AG04450 (cell line): ENCODE data around the gene ZNF845. TPM values are rescaled to one million over a fixed set of nuclear protein-coding genes. Genes with fewer than 3 reads are reported as not detected.
"Not testable (repeated sequence)": the region's sequence is repeated elsewhere in the genome, so short reads cannot be mapped to it uniquely, and the experiment has no call there.

Experiments
- CTCF ChIA-PET: fragments of 300-600, 350-600 bp; formaldehyde crosslinking; extraction: SDS; loops from one replicate; lab custom pipeline; 2022; ENCODE audit warnings: antibody characterized with exemption, inconsistent platforms; lab: Charles Lee
- POLR2A ChIA-PET: fragments of 350-600 bp; formaldehyde crosslinking; extraction: SDS; loops from one replicate; lab custom pipeline; 2021; ENCODE audit warnings: antibody characterized with exemption, inconsistent platforms; lab: Yijun Ruan, JAX
- DNase-seq: peaks from one replicate; pipeline ENCODE4 v3.0.0-alpha.2; 2011; ENCODE audit warnings: low read depth, low spot score
- H3K27ac ChIP-seq: one replicate; pipeline ENCODE4 v1.5.1; 2012; ENCODE audit warnings: low read depth, low read length, control low read depth
- H3K27me3 ChIP-seq: one replicate; pipeline ENCODE4 v1.6.0; 2012; ENCODE audit warnings: low read length; ENCODE audit not compliant: control insufficient read depth, insufficient read depth
- H3K4me3 ChIP-seq: 2 replicates; pipeline ENCODE4 v1.5.1; 2011; ENCODE audit warnings: mild to moderate bottlenecking, low read depth, low read length, control low read depth
- H3K9me3 ChIP-seq: 2 replicates; pipeline ENCODE4 v1.5.1; 2012; ENCODE audit warnings: low read length; ENCODE audit not compliant: control insufficient read depth, insufficient read depth
- CTCF ChIP-seq: IDR thresholded peaks from 2 replicates; pipeline ENCODE4 v1.5.1; 2011; ENCODE audit warnings: low read depth, low read length, control low read depth, inconsistent platforms
- polyA plus RNA-seq: library from polyadenylated mRNA; depleted of rRNA; stranded (reverse); fragments of >200 nt; gene quantifications from 2 replicates; pipeline ENCODE4 v1.2.3, GENCODE V29; 2011; rRNA removed

The ZNF845 gene
- polyA plus RNA-seq, 1 experiment, result 5.9 TPM

GRCh38 chr19:53394974-53395839, 61.7 kb downstream of the ZNF845 start, which contains the start of gene ZNF765:
Gene ZNF765 (plus strand): TSS chr19:53395149. CDS start chr19:53398016, 2,867 bp downstream.
- peak; percentile 68 for DNase-seq
- Histone ChIP-seq H3K4me3 (peak within 1 kb of the TSS; percentile 80), H3K27ac (peak within 1 kb of the TSS; percentile 82), H3K9me3 (peaks cover 23% of the 10 kb centered on the region), H3K27me3 (no peaks in the 10 kb centered on the region)
- ChIA-PET POLR2A (interaction anchor here (0.5 to 0.9 kb wide), 3 partner anchors 58 to 1054 kb away, joined by 3 read pairs; partner anchors contain the start of gene LENG8), CTCF (interaction anchor here (0.6 kb wide), 1 partner anchor 145 kb away, joined by 3 read pairs; no protein-coding TSS in a partner anchor)
- TF ChIP-seq CTCF, result peak; percentile 56

GRCh38 chr19:53395840-53396524, 62.4 kb downstream of the ZNF845 start:
- POLR2A ChIA-PET, result interaction anchor here (0.6 kb wide), 1 partner anchor 59 kb away, joined by 7 read pairs; no protein-coding TSS in a partner anchor
- CTCF ChIA-PET, DNase-seq, H3K27me3 ChIP-seq: not testable (repeated sequence)
- Histone ChIP-seq H3K27ac (peak overlapping the region; percentile 82), H3K9me3 (peaks cover 16% of the 10 kb centered on the region), H3K4me3 (peak overlapping the region; percentile 80)

GRCh38 chr19:53396525-53396868, 62.9 kb downstream of the ZNF845 start:
- Histone ChIP-seq H3K27ac (no peak overlapping the region), H3K4me3 (0 out of 2 replicates have a peak overlapping the region, but pooled peaks have one; percentile 80), H3K9me3 (peaks cover 15% of the 10 kb centered on the region), H3K27me3 (no peaks in the 10 kb centered on the region)
- ChIA-PET CTCF (no interaction called here), POLR2A (interaction anchor here (0.6 kb wide), 2 partner anchors 60 to 61 kb away, joined by 7 to 9 read pairs; no protein-coding TSS in a partner anchor)
- no peak for DNase-seq
- TF ChIP-seq CTCF, result no peak

GRCh38 chr19:53397918-53398317, 64.4 kb downstream of the ZNF845 start:
- DNase-seq, H3K27ac ChIP-seq, CTCF ChIA-PET, H3K27me3 ChIP-seq, H3K4me3 ChIP-seq, POLR2A ChIA-PET: not testable (repeated sequence)
- H3K9me3 ChIP-seq, result peaks cover 25% of the 10 kb centered on the region

Other genes starting within 250 kb of the ZNF845 start
- 19.4 and 23.7 TPM in 2 replicates for gene ZNF160, start 230.3 kb upstream of the ZNF845 start, polyA plus RNA-seq
- gene ZNF415, start 200.8 kb upstream of the ZNF845 start, polyA plus RNA-seq, result 14.5 and 19.3 TPM in 2 replicates
- 5.8 and 6.6 TPM in 2 replicates for gene ZNF347, start 174.7 kb upstream of the ZNF845 start, polyA plus RNA-seq
- 3.2 and 4.1 TPM in 2 replicates for gene ZNF665, start 140.4 kb upstream of the ZNF845 start, polyA plus RNA-seq
- gene ZNF677, start 78.9 kb upstream of the ZNF845 start, polyA plus RNA-seq, result 24.3 and 32.6 TPM in 2 replicates
- gene VN1R2, start 75.5 kb upstream of the ZNF845 start, polyA plus RNA-seq, result not detected in 2 replicates
- gene VN1R4, start 66.0 kb upstream of the ZNF845 start, polyA plus RNA-seq, result not detected in 2 replicates
- gene ZNF525, start 32.0 kb downstream of the ZNF845 start, polyA plus RNA-seq, result 1.6 and 2.9 TPM in 2 replicates
- gene ZNF765, start 61.4 kb downstream of the ZNF845 start, polyA plus RNA-seq, result 4.6 and 5.3 TPM in 2 replicates
- 9.1 and 12.5 TPM in 2 replicates for gene ZNF761, start 98.2 kb downstream of the ZNF845 start, polyA plus RNA-seq
- gene ZNF813, start 134.0 kb downstream of the ZNF845 start, polyA plus RNA-seq, result 1.7 and 2.1 TPM in 2 replicates
- gene ZNF331, start 204.4 kb downstream of the ZNF845 start, polyA plus RNA-seq, result 4.2 and 4.4 TPM in 2 replicates